Transverse colon (tissue), 4 donors: ENCODE results near the gene PVALEF. TPM values are rescaled to one million over a fixed set of nuclear protein-coding genes. Genes with fewer than 3 reads are reported as not detected.

Experiments used
- DNase-seq: peaks from one replicate; pipeline ENCODE4 v3.0.0-alpha.2; 2019
- H3K27ac ChIP-seq, 4 donors: fragments of 200-600 bp; sonication (generic); 2 replicates each; pipeline ENCODE4 v1.5.1; 2016 to 2018; ENCODE audit warnings: inconsistent platforms in 4 of 4
- H3K27me3 ChIP-seq: fragments of 200-600 bp; sonication (generic); 2 replicates; pipeline ENCODE4 v1.5.1; 2017; ENCODE audit warnings: inconsistent platforms
- H3K36me3 ChIP-seq, 4 donors: fragments of 200-600 bp; sonication (generic); 2 replicates each; pipeline ENCODE4 v1.5.1; 2017 to 2019; ENCODE audit warnings: inconsistent platforms in 4 of 4
- H3K4me1 ChIP-seq, 4 donors: fragments of 200-600 bp; sonication (generic); 2 replicates each; pipeline ENCODE4 v1.5.1; 2017 to 2020; ENCODE audit warnings: inconsistent platforms in 4 of 4
- H3K4me3 ChIP-seq, 4 donors: fragments of 200-600 bp; sonication (generic); 1 replicate in 1 of 4; 2 replicates in 3 of 4; pipeline versions ENCODE4 v1.5.1 to v1.6.1; 2017 to 2019; ENCODE audit warnings: inconsistent platforms in 4 of 4
- H3K9me3 ChIP-seq, 2 donors: fragments of 200-600 bp; sonication (generic); 2 replicates each; pipeline ENCODE4 v1.5.1; 2017 to 2019; ENCODE audit warnings: inconsistent platforms in 2 of 2
- EP300 ChIP-seq: sonication (generic); formaldehyde crosslinking; IDR thresholded peaks from one replicate; pipeline ENCODE4 v1.6.1; 2017; ENCODE audit warnings: antibody characterized with exemption, low read depth
- POLR2A ChIP-seq: fragments of 450-650 bp; IDR thresholded peaks from one replicate; pipeline ENCODE4 v1.6.1; 2016; ENCODE audit warnings: antibody characterized with exemption, mild to moderate bottlenecking, moderate library complexity
- POLR2AphosphoS5 ChIP-seq, 3 donors: sonication (generic); formaldehyde crosslinking; IDR thresholded peaks; one replicate each; pipeline ENCODE4 v1.6.1; 2016; ENCODE audit warnings: antibody characterized with exemption in 3 of 3
- WGBS, 2 donors: methylation state at CpG; one replicate each; pipeline ENCODE4 v1.1.5; 2018; ENCODE audit warnings: low coverage in 1 of 2; 5-methylcytosine and 5-hydroxymethylcytosine counted together
- in situ Hi-C, 4 donors: fragments of 200-750 bp; cut with MboI; loops; one replicate each; pipeline versions ENCODE4 v1.15.0 to v1.15.1; 2017; ENCODE audit warnings: low sequenced_read_pairs in 3 of 4, low pct_ligation_motif_present in 1 of 4, low pct_unique_long_range_greater_than_20kb in 1 of 4
- intact Hi-C: fragments of 100-400 bp; cut with DNase I; formaldehyde crosslinking; loops from one replicate; pipeline ENCODE4 v1.15.1; 2023; ENCODE audit warnings: low total_unique reads
- total RNA-seq, 4 donors: library from RNA; depleted of rRNA; stranded (reverse); fragments of >200 nt; gene quantifications; one replicate each; pipeline ENCODE4 v1.1.0, GENCODE V29; 2016
- TF ChIP-seq, protein P1 (sequence below), 5 experiments: fragments of 200-600 bp in 3 of 5; fragments of 450-650 bp in 2 of 5; sonication (generic) in 3 of 5; IDR thresholded peaks; 1 replicate in 2 of 5; 2 replicates in 3 of 5; pipeline ENCODE4 v1.5.1; 2016 to 2017; ENCODE audit warnings: antibody characterized with exemption in 5 of 5, inconsistent platforms in 3 of 5, mild to moderate bottlenecking in 2 of 5, moderate library complexity in 1 of 5

Gene PVALEF
- total RNA-seq, 4 donors from 2014 or later = not detected

DNA sequence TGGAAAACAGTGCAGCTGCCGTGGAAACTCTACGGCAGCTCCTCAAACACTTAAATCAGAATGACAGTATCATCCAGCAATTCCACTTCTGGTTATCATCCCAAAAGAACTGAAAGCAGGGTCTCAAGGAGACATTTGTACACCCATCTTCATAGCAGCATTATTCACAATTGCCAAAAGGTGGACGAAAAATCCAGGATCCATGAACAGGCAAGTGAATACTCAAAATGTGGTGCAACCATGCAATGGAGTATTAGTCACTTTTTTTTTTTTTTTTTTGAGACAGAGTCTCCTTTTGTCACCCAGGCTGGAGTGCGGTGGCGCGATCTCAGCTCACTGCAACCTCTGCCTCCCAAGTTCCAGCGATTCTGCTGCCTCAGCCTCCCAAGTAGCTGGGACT is 11.4 kb downstream of the PVALEF start:
- TF ChIP-seq EP300 = no peak
- TF ChIP-seq POLR2A = no peak
- TF ChIP-seq POLR2AphosphoS5 (IDR thresholded peaks at IDR 0.05) = no peak
- TF ChIP-seq, protein P1, sequence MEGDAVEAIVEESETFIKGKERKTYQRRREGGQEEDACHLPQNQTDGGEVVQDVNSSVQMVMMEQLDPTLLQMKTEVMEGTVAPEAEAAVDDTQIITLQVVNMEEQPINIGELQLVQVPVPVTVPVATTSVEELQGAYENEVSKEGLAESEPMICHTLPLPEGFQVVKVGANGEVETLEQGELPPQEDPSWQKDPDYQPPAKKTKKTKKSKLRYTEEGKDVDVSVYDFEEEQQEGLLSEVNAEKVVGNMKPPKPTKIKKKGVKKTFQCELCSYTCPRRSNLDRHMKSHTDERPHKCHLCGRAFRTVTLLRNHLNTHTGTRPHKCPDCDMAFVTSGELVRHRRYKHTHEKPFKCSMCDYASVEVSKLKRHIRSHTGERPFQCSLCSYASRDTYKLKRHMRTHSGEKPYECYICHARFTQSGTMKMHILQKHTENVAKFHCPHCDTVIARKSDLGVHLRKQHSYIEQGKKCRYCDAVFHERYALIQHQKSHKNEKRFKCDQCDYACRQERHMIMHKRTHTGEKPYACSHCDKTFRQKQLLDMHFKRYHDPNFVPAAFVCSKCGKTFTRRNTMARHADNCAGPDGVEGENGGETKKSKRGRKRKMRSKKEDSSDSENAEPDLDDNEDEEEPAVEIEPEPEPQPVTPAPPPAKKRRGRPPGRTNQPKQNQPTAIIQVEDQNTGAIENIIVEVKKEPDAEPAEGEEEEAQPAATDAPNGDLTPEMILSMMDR (IDR thresholded peaks at IDR 0.05) = no peak
- DNase-seq = no peak
- Histone ChIP-seq H3K36me3 (no peaks in the 10 kb centered on the region), H3K4me3 (no peak overlapping the region), H3K27ac (no peak overlapping the region), H3K27me3 (peaks cover 4% of the 10 kb centered on the region), H3K4me1 (no peaks in the 10 kb centered on the region), H3K9me3 (no peaks in the 10 kb centered on the region)
- intact Hi-C loops = no loop called here
- 89 to 96% methylated on average over 3 to 7 of the region's 7 CpGs for WGBS, 2 donors
- in situ Hi-C loops = no loop called here

DNA sequence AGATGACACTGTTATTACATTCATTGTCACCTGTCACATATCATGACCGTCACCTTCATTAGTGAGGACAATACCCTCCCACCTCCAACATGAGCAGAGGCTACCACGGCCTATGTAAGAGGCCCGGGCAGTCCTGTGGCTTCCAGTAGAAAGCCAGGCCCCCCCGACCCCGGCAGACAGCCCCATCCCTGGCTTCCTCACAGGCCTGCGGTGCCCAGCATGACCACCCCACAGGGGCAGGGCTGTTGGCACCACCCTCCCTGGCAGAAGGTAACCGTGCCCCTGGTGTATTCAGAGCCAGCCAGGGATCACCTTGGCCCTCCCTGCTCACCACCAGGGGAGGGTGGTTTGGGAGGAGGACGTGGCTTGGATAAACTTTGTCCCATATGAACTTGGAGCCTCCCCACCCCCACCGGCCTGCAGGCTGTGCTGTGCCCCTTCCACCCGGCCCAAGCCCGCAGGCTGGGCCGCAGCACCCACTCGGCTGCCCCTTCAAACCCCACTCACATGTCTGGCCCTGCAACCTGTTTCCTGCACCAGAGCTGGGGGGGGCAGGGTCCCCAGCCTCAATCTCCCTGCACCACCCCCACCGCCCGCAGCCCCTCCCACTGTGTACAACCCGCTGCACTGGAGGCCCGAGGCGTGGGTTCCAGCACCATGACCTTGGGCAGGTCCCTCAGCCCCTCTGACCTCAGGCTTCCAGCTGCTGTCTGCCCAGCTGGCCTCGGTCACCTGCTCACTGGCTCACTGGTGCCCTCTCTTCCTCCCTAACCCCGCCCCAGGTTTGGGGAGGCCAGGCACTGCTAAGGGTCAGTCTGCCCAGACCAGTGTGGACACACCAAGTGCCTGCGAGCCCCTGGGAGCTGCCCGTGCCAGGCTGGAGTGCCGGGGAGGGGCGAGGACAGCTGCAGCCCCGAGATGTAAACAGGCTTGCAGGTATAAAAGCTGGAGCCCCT is 13.1 kb downstream of the PVALEF start:
- 87 to 95% methylated on average over 4 to 24 of the region's 25 CpGs for WGBS, 2 donors
- H3K9me3 ChIP-seq = no peaks in the 10 kb centered on the region
- intact Hi-C loops (no loop called here), in situ Hi-C loops (no loop called here)
- no peaks in the 10 kb centered on the region for H3K4me1 ChIP-seq
- no peaks in the 10 kb centered on the region for H3K36me3 ChIP-seq
- TF ChIP-seq POLR2A (no peak), POLR2AphosphoS5 (IDR thresholded peaks at IDR 0.05) (no peak)
- no peak overlapping the region for H3K27ac ChIP-seq
- H3K4me3 ChIP-seq = no peak overlapping the region
- H3K27me3 ChIP-seq = peaks cover 16% of the 10 kb centered on the region
- DNase-seq = no peak

DNA sequence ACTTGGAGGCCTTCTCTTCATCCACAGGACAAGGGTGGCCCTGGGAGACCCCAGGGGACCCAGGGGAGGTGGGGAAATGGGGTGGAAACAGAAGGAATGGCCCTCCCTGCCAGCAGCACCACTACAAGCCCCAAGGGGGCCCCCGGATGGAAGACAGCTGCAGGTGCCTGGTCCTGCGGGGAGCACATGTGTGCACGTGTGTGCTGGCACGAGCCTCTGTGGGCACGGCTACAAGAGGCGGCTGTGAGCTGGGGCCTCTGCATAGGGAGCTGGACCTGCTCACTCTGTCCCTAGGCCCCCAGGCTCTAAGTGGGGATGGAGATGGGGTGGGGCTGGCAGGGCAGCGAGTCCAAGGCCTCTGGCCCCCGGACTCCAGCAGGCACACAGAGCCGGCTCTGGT is 13.9 kb downstream of the PVALEF start:
- Histone ChIP-seq H3K4me1 (no peaks in the 10 kb centered on the region), H3K27ac (no peak overlapping the region), H3K27me3 (peaks cover 25% of the 10 kb centered on the region), H3K4me3 (no peak overlapping the region), H3K9me3 (no peaks in the 10 kb centered on the region), H3K36me3 (no peaks in the 10 kb centered on the region)
- no peak for TF ChIP-seq POLR2AphosphoS5 (IDR thresholded peaks at IDR 0.05)
- TF ChIP-seq, protein P1 (IDR thresholded peaks at IDR 0.05) = no peak
- TF ChIP-seq EP300 = no peak
- no peak for TF ChIP-seq POLR2A
- DNase-seq = no peak
- WGBS, 2 donors = 76% methylated on average over 7 of the region's 9 CpGs; no CpG with 5 or more reads in 1 of the 2 donors
- intact Hi-C loops = no loop called here
- in situ Hi-C loops = no loop called here

DNA sequence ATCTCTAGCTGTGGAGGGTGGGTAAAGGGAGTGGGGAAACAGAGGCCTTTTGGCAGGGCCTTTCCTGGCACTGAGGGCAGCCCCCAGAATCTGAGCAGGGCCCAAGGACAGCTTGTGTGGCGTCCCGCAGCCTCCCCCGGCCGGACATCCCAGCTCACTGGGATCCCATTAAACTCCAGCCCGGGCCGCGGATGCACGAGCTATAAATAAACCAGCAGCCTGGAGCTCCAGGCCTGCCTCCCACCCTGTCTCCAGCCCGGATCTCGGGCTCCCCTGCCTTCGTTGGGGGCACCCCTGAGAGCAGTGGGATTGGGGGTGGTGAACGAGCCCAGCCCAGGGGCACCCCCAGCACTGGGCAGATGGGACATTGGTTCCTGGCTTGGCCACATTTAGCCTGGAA is 14.6 kb downstream of the PVALEF start:
- Histone ChIP-seq H3K27ac (no peak overlapping the region), H3K36me3 (no peaks in the 10 kb centered on the region), H3K4me1 (no peaks in the 10 kb centered on the region), H3K9me3 (no peaks in the 10 kb centered on the region), H3K27me3 (peaks cover 31% of the 10 kb centered on the region), H3K4me3 (no peak overlapping the region)
- WGBS, 2 donors = 78% methylated on average over 12 of the region's 12 CpGs; no CpG with 5 or more reads in 1 of the 2 donors
- intact Hi-C loops = no loop called here
- in situ Hi-C loops = no loop called here
- TF ChIP-seq, protein P1 (IDR thresholded peaks at IDR 0.05) = no peak
- TF ChIP-seq POLR2A (no peak), EP300 (no peak), POLR2AphosphoS5 (IDR thresholded peaks at IDR 0.05) (no peak)
- no peak for DNase-seq
